Renal cortex interstitium (tissue), 11 donors: Measurements from ENCODE around the gene MDK. TPM values are rescaled to one million over a fixed set of nuclear protein-coding genes. Genes with fewer than 3 reads are reported as not detected.

Experiments used
- DNase-seq, 11 donors: peaks; one replicate each; pipeline ENCODE4 v3.0.0-alpha.2; 2013; ENCODE audit warnings: low read depth in 9 of 11, low spot score in 4 of 11; ENCODE audit errors: extremely low read depth in 1 of 11
- polyA plus RNA-seq, 3 donors: library from polyadenylated mRNA; unstranded; fragments of 120-200 nt; gene quantifications; one replicate each; pipeline ENCODE4 v1.2.1, GENCODE V29; 2013; ENCODE audit not compliant: insufficient read length in 3 of 3

MDK gene
- polyA plus RNA-seq, 3 donors, result 660 to 1,040 (median 819) TPM

DNA sequence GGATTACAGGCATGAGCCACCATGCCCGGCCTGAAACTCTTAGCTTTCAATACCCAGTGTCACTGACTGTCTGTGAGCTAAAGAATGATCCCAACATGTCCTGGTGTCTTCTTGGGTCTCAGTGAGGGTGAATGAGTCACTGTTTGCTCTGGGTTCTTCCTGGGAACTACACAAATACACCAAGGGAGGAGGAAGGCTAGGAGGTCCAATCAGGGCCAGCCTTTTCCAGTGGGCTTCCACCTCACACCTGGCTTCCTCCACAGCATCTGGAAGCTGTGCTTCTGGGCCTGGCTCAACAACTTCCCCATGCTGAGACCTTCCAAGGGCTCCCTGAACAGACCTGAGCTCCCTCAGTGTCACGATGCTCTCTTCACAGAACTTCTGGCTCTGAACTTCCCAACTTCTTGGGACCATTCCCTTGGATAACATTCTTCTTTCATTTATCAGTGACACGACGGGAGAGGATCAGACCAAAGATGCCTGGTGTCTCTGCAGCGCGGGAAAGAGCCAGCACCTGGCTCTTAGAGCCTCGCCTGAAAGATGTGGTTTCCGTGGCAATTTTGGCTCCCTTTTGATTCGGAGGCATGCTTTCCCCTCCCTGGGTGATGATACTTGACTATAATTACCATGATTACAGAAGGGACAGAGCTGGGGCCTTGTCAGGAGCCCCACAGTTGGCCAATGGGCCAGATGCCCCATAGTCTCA lies 32.4 kb downstream of the MDK start:
- DNase-seq, result no peak

DNA sequence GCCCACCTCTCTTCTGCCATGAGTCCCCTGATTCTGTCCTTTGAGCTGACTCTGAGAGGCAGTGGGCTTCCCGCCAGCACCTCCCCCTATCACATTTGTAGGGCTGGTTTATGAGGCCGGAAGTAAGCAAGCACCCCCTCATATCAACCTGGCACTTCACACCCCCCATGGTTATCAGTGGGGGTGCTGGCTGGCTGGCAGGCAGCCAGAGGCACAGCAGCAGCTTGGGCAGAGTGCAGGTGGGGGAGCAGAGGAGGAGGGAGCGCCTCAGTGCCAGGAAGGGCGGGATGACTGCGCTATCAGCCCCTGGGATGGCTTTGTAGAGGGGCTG lies 33.0 kb downstream of the MDK start:
- no peak for DNase-seq

GRCh38 chr11:46414879-46415278 lies 33.4 kb downstream of the MDK start:
- DNase-seq, result no peak

DNA sequence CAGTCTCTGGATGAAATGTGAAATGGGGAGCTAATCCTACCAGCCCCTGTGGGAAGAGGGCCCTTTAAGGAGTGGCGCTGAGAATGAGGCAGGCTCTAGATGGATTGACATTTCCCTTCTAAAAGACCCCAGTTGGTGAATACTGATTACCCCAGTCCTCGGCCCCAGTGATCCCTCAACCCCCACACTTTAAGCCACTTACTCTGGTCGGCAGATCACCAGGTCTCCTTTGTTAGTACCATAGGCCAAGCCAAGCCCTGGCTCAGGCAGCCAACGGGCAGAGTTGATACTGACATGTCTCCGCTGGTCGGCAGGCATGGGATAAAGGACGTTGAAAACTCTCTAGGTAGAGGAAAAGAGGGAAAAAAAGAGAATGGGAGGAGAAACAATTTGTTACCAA lies 36.2 kb downstream of the MDK start:
- no peak for DNase-seq

GRCh38 chr11:46418751-46419150 lies 37.3 kb downstream of the MDK start:
- DNase-seq, result no peak

- DNase-seq, result no peak
These were observed 39.0 kb downstream of the MDK start for GRCh38 chr11:46420513-46420912.

- no peak for DNase-seq
These were observed 39.9 kb downstream of the MDK start for GRCh38 chr11:46421257-46421880.

- no peak for DNase-seq
These were observed 41.1 kb downstream of the MDK start for GRCh38 chr11:46422588-46422987.

- DNase-seq, result no peak
These were observed 44.9 kb downstream of the MDK start for GRCh38 chr11:46426233-46426991.

GRCh38 chr11:46427364-46427763 lies 45.9 kb downstream of the MDK start:
- DNase-seq, result no peak

DNA sequence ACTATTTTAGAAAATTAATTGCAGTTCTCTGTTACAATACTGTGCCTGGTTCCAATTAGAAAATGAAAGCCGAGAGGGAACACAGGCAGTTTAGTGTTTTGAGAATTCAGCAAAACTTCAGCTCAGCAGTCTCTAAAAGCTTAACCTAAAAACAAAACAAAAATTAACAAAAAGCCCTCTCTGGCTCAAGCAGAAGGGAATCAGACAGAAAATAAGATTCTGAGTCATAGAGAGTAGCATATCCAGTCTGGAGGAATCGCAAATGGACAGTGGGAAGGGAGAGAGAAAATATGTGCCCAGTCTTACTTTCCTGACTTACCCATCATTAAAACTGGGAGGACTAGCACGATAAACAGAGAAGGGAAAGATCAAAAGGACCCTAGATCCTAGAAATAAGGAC lies 48.2 kb downstream of the MDK start:
- DNase-seq, result no peak

DNA sequence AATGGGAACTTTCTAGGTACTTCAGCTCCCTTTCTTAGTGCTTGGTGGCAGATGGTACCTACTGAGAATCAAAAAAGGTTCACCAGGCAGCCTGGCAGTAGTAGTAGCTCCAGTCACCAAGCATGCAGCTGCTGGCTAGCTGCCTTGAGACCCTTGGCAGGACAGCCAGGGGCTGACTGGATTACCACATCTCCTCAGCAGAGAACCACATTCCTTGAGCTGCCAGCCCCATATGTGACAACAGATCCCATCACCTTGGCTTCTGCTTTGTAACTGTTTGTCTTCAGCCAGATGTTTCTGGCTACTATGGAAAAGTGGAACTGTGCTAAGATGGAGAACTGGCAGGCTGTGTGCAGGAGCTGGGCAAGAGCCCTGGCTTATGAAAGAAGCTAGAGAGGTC lies 49.7 kb downstream of the MDK start:
- DNase-seq, result no peak

Other genes starting within 250 kb of the MDK start
- gene CREB3L1, start 104.0 kb upstream of the MDK start, polyA plus RNA-seq, result 10 to 100 TPM; 11.7 to 18.9 (median 16.6) TPM
- 10 to 100 TPM; 36.9 to 44.7 (median 40.4) TPM for gene DGKZ, start 34.2 kb upstream of the MDK start, polyA plus RNA-seq
- under 1 TPM; 0.12 to 0.33 (median 0.24) TPM for gene CHRM4, start 10.1 kb downstream of the MDK start, polyA plus RNA-seq
- gene AMBRA1, start 212.4 kb downstream of the MDK start, polyA plus RNA-seq, result 10 to 100 TPM; 24.6 to 27.7 (median 24.8) TPM
- gene HARBI1, start 235.6 kb downstream of the MDK start, polyA plus RNA-seq, result 1 to 10 TPM; 3.0 to 4.3 (median 3.9) TPM
- gene ATG13, start 235.9 kb downstream of the MDK start, polyA plus RNA-seq, result 10 to 100 TPM; 60.0 to 72.7 (median 63.0) TPM